GM18499 (cell line): ENCODE measurements around the gene TAGLN2.
"Not testable (repeated sequence)": the region's sequence is repeated elsewhere in the genome, so short reads cannot be mapped to it uniquely, and the experiment has no call there.

Source experiments
- ATAC-seq: cut with Tn5 transposase; IDR thresholded peaks from one replicate; pipeline ENCODE4 v1.9.1; 2021; ENCODE audit warnings: moderate number of reproducible peaks; ENCODE audit not compliant: insufficient read depth, unreplicated experiment

Gene TAGLN2

GRCh38 chr1:159911326-159912070 lies 13.8 kb downstream of the TAGLN2 start:
- no peak for ATAC-seq

- ATAC-seq = no peak
These were observed 17.0 kb downstream of the TAGLN2 start for GRCh38 chr1:159908031-159908940.

GRCh38 chr1:159906960-159907359 lies 18.3 kb downstream of the TAGLN2 start:
- no peak for ATAC-seq

GRCh38 chr1:159904036-159904435 lies 21.3 kb downstream of the TAGLN2 start:
- ATAC-seq = not testable (repeated sequence)

DNA sequence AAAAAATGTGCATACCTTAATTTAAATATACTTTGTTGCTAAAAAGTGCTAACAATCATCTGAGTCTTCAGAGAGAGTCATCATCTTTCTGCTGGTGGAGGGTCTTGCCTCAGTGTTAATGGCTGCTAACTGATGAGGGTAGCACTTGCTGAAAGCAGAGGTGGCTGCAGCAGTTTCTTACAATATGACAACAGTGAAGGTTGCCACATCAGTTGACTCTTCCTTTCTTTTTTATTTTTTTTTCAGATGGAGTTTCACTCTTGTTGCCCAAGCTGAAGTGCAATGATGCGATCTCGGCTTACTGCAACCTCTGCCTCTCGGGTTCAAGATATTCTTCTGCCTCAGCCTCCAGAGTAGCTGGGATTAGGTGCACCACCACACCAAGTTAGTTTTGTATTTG lies 22.8 kb downstream of the TAGLN2 start:
- no peak for ATAC-seq

DNA sequence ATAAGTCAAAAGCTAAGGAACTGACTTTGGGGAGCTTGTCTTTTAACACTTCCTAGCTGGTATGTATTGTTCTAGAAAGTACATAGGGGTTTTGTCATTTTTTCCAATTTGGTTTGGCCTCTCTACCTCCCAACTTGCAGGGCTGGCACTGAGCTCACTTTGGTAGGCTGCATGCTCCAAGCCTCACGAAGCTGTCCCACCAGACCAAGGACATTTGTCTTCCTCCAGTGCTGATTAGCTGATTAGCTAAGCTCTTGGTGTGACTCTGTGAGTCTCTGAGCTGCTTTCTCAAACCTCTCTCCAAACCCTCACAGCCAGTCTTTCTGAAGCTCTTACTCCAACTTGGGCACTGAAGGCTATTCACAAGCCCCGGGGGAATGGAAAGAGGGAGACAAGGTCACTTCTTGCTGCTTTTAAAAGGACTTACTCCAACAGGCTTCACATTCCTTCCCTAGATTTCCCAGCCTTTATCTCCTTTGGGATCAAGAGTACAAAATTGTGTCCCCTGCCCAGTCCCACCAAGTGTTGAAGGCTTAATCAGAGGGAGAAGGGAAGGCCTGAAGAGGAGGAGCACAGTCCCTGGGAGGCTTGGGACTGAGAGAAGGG lies 24.4 kb downstream of the TAGLN2 start:
- no peak for ATAC-seq

DNA sequence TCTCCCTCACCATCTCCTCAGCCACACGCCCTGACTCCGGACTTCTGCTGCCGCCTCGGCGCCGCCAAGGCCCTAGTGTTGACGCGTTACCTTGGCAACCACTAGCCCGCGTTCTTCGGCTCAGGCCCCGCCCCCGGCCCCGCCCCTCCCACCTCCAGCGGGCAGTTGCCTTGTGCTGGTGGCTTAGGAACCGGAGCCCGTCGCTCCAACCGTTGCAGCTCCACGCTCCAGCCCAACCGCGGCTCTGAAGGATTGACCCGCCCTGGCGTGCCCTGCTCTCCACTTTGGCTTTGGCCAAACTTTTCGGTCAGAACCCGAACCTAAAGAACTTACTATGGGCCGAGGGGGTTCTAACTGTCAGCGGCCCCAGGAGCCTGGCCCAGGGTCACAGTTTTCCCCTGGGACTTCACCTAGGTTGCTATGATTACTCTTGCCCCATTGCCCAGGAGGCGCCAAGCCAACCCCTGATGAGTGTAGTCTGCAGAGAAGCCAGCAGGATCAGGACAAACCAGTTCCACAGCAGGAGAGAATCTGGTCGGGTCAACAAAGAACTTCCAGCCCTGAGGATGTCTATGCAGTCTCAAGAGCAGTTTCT lies 25.1 kb downstream of the TAGLN2 start, which contains the start of gene CFAP45:
Gene CFAP45 (minus strand): TSS at position 80 of the 595 bp plus-strand sequence. CDS start 67 bp downstream, at position 13.
- no peak for ATAC-seq

GRCh38 chr1:159899634-159900033 lies 25.7 kb downstream of the TAGLN2 start:
- ATAC-seq = not testable (repeated sequence)

GRCh38 chr1:159898527-159898926 lies 26.8 kb downstream of the TAGLN2 start:
- ATAC-seq = no peak

DNA sequence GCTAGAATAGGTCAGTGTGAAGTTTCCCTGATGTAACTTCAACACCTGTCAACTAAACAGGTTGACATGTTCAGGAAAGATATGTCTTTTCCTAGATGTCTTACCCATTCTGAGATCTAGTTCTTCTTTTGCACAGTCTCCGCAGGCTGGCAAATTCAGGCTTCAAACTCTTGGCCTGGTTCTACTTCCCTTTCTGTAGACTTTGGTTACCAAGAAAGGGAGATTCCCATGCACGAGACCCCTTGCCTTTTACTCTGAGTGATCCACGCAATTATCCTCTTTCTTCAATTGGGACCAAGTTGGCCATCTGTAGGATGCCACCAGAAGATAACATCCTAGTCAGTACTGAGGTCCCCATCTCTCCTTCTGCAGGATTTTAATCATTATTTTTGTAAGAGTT lies 27.3 kb downstream of the TAGLN2 start:
- no peak for ATAC-seq

GRCh38 chr1:159896546-159896930 lies 28.8 kb downstream of the TAGLN2 start:
- no peak for ATAC-seq

DNA sequence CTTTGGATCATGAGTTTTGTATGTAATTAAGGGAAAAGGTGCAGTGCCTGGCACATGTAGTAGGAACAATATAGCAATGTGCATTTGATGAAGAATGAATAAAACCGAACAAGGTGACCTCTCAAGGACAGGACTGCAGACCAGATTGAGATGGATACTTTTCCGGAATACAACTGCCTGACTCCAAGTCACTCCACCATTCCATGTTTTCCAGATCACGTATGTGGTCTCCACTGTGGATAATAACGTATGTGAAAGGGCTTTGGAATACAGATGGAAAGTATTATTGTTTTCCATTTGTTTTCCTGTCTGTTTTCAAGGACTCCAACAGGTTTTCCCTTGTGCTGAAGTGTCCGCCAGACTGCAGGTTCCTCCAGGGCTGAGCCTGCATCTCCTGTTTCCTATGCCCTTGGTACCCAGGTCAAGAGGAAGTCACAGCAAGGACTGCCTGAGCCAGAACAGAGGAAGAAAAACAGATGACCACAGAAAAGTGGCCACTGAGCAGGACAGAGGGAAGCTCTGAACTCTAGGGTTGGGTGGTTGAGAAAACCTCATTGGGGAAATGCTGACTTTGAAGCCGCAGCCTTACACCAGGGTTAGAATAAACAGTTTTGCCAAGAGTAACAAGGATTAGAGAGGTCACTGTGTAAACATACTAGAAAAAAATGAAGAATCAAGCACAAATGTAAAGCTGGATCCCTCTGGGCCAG lies 29.3 kb downstream of the TAGLN2 start:
- no peak for ATAC-seq

GRCh38 chr1:159895286-159895685 lies 30.0 kb downstream of the TAGLN2 start:
- no peak for ATAC-seq

DNA sequence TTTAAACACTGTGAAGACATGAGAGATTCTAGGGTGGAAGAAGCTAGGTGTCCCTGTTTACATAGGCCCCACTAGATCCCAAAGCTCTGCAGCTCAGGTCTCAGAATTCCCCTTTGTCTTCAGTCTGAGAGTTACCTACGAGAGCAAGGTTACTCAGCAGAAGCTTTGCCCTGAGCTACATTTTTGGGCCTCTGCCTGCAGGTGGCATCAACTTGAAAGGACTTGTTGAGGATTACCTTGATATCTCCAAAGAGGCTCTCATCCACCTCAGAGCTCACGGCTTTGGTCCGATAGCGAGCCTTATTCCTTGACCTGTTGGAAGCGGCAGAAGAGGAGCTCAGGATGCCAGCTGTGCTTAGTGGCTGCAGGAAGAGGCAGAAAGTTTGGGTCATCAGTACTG lies 32.4 kb downstream of the TAGLN2 start:
- ATAC-seq = no peak

GRCh38 chr1:159891275-159892157 lies 33.8 kb downstream of the TAGLN2 start:
- peak; percentile 51 for ATAC-seq

GRCh38 chr1:159890390-159890789 lies 34.9 kb downstream of the TAGLN2 start:
- ATAC-seq = no peak

GRCh38 chr1:159889821-159890252 lies 35.5 kb downstream of the TAGLN2 start:
- peak; percentile 78 for ATAC-seq

DNA sequence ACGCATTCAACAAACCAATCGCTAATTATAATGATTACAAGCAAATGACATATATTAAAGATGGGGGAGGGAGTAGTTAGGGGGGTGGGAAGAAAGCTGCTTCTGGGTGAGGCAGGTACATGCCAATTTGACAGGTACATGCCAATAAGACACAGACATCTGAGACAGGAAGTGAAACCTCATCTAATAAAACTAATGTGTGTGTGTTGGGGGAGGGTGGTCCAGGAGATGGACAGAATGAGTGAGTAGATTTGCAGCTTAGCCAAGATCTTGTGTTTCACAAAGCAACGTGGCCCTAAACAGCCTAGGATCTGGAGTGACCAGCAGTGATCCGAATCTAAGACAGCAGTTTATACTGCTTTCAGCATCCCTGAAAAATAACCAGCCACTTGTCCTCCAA lies 36.1 kb downstream of the TAGLN2 start:
- ATAC-seq = no peak

GRCh38 chr1:159884296-159884695 lies 41.0 kb downstream of the TAGLN2 start:
- no peak for ATAC-seq
